ACC112 (cell line): ENCODE measurements around the gene GTF3C2.
"Not testable (repeated sequence)": the region's sequence is repeated elsewhere in the genome, so short reads cannot be mapped to it uniquely, and the experiment has no call there.

Experiments
- H2AFZ ChIP-seq: fragments of 200-600 bp; sonication (generic); one replicate; pipeline ENCODE4 v1.6.0; 2017; ENCODE audit warnings: antibody characterized with exemption, low read length; ENCODE audit not compliant: unreplicated experiment
- H3K27ac ChIP-seq: fragments of 200-600 bp; sonication (generic); 2 replicates; pipeline ENCODE4 v1.5.1; 2014; ENCODE audit warnings: low read depth, mild to moderate bottlenecking, antibody characterized with exemption, low read length, moderate library complexity
- H3K27me3 ChIP-seq: fragments of 200-600 bp; sonication (generic); 2 replicates; pipeline ENCODE4 v1.6.1; 2014; ENCODE audit warnings: mild to moderate bottlenecking, antibody characterized with exemption, low read length, moderate library complexity, mixed read lengths; ENCODE audit not compliant: insufficient read depth
- H3K36me3 ChIP-seq: fragments of 200-600 bp; sonication (generic); 2 replicates; pipeline ENCODE4 v1.6.1; 2016; ENCODE audit warnings: mild to moderate bottlenecking, antibody characterized with exemption, low read length, moderate library complexity, mixed read lengths; ENCODE audit not compliant: insufficient read depth
- H3K4me1 ChIP-seq: fragments of 200-600 bp; sonication (generic); one replicate; pipeline ENCODE4 v1.6.1; 2016; ENCODE audit warnings: low read length, mixed read lengths; ENCODE audit not compliant: insufficient read depth, unreplicated experiment, control insufficient read depth
- H3K4me3 ChIP-seq: fragments of 200-600 bp; sonication (generic); 2 replicates; pipeline ENCODE4 v1.5.1; 2014; ENCODE audit warnings: mild to moderate bottlenecking, low read depth, low read length
- H3K79me2 ChIP-seq: fragments of 200-600 bp; sonication (generic); one replicate; pipeline ENCODE4 v1.6.0; 2016; ENCODE audit warnings: low read length; ENCODE audit not compliant: control insufficient read depth, unreplicated experiment, insufficient read depth

GTF3C2 gene

DNA sequence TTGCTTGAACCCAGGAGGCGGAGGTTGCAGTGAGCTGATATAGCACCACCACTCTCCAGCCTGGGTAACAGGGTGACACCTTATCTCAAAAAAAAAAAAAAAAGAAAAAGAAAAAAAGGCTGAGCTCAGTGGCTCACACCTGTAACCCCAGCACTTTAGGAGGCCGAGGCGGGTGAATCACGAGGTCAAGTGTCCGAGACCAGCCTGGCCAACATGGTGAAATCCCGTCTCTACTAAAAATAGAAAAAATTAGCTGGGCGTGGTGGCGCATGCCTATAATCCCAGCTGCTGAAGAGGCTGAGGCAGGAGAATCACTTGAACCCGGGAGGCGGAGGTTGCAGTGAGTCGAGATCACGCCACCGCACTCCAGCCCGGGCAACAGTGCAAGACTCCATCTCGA, 36.7 kb downstream of the GTF3C2 start:
- H3K27me3 ChIP-seq, H3K4me3 ChIP-seq, H3K27ac ChIP-seq: not testable (repeated sequence)

DNA sequence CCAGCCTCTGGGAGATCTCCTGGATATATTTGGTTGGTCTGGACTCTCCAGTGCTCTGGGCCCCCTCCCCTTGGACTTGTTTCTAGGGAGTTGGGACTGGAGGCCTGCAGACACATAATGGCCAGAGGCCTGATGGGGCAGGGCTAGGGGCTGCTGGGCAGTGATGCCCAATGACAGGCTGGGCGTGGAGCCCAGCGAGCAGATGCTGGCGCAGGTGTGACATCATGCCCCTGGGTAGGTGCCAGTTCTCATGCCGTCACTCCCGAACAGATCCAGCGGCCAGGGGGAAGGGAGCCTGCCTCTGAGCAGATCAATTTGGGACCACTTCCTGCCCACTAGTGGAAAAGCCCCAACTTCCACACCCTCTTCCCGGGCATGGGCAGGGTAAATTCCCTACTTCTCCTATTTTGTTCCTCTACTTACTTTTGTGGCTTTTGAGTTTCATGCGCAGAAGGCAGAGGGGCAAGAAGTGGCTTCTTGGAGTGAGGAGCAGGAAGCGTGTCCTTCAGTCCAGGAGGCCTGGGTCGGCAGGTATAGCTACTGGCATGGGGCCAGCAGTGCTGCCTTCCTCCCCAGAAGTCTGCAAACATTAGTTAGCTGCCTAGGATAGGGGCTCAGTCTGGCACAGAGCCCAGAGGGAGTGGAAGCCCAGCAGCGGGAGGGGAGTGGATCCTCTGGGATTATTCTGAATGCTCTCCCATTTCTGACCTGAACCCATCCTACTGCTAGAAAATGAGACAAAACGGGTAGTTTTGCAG, 39.7 kb downstream of the GTF3C2 start:
- no peak overlapping the region for H3K27ac ChIP-seq
- no peak overlapping the region for H2AFZ ChIP-seq
- no peaks in the 10 kb centered on the region for H3K27me3 ChIP-seq
- no peaks in the 10 kb centered on the region for H3K36me3 ChIP-seq
- H3K4me3 ChIP-seq: no peak overlapping the region
- peaks cover 14% of the 10 kb centered on the region for H3K4me1 ChIP-seq
- peaks cover 13% of the 10 kb centered on the region for H3K79me2 ChIP-seq

More for the DNA sequence above, 36.7 kb downstream of the GTF3C2 start:
- not testable (repeated sequence) for H2AFZ ChIP-seq, H3K36me3 ChIP-seq
- Histone ChIP-seq H3K4me1 (peaks cover 18% of the 10 kb centered on the region), H3K79me2 (peaks cover 22% of the 10 kb centered on the region)

DNA sequence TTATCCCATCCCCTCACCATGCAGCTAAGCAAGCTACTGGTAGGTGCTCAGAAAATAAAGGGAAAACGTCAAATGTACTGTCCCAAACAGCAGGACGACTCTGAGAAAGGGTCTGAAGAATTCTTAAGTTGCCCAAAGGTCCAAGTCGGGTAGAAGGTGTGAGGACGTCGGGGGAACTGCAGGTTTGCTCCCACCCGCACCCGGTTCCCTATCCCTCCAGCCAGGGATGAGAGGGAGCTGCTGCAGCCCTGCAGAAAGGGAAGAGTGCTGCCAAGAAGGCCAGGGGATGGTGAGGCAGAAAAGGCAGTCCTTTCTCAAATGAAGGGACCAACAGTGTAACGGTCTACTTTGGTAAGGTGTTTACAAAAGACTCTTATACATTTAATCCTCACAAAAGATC, 41.4 kb downstream of the GTF3C2 start:
- no peaks in the 10 kb centered on the region for H3K27me3 ChIP-seq
- no peaks in the 10 kb centered on the region for H3K4me1 ChIP-seq
- H3K27ac ChIP-seq: no peak overlapping the region
- H3K79me2 ChIP-seq: peaks cover 7% of the 10 kb centered on the region
- H3K36me3 ChIP-seq: no peaks in the 10 kb centered on the region
- H2AFZ ChIP-seq: no peak overlapping the region
- no peak overlapping the region for H3K4me3 ChIP-seq

DNA sequence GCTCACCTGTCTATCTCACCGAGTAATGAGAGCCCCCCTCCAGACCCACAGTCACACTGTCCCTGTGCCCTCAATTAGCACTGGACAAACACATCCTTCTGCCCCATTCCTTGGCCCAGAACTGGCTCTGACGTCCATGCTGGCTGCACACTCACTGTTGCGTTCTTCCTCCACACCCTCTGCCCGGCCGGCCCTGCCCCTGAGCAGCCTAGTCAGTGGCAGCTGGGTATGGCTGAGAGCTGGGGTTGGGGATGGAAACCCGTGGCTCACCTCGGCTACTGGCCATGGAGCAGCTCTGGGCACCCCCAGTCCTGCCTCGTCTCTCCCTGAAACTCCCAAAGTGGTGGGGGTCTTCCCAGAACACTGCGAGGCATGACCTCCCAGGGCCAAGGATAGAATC, 41.9 kb downstream of the GTF3C2 start:
- Histone ChIP-seq H3K36me3 (peaks cover under 1% of the 10 kb centered on the region; the same call in 1 of the 2 replicates), H2AFZ (no peak overlapping the region), H3K4me1 (no peaks in the 10 kb centered on the region), H3K27me3 (no peaks in the 10 kb centered on the region), H3K27ac (no peak overlapping the region), H3K79me2 (peaks cover 7% of the 10 kb centered on the region), H3K4me3 (no peak overlapping the region)

DNA sequence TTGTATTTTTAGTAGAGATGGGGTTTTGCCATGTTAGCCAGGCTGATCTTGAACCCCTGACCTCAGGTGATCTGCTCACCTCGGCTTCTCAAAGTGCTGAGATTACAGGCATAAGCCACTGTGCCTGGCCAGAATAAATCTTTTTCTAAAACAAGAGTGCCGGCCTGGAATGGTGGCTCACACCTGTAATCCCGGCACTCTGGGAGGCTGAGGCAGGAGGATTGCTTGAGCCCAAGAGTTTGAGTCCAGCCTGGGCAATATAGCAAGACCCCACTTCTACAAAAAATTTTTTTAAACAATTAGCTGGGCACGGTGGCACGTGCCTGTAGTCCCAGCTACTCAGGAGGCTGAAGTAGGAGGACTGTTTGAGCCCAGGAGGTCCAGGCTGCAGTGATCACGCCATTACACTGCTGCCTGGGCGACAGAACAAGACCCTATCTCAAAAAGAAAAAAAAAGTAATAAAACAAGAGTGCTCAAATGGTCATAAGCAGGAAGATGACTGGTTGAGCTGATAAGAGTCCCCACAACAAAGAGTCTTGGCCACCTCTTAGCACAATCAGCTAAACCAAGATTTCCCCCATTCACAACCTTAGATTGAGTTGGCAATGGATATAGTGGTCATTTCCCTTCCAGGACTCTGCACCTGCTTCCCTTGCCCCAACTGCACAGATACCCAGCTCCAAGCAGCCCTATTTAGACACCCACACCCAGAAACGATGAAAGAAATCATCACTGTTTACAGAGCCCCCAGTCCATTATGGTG, 42.5 kb downstream of the GTF3C2 start:
- H3K27ac ChIP-seq: no peak overlapping the region
- H3K36me3 ChIP-seq: peaks cover 5% of the 10 kb centered on the region; the same call in 1 of the 2 replicates
- peaks cover 3% of the 10 kb centered on the region for H3K79me2 ChIP-seq
- H3K27me3 ChIP-seq: no peaks in the 10 kb centered on the region
- H2AFZ ChIP-seq: no peak overlapping the region
- H3K4me3 ChIP-seq: no peak overlapping the region
- no peaks in the 10 kb centered on the region for H3K4me1 ChIP-seq

DNA sequence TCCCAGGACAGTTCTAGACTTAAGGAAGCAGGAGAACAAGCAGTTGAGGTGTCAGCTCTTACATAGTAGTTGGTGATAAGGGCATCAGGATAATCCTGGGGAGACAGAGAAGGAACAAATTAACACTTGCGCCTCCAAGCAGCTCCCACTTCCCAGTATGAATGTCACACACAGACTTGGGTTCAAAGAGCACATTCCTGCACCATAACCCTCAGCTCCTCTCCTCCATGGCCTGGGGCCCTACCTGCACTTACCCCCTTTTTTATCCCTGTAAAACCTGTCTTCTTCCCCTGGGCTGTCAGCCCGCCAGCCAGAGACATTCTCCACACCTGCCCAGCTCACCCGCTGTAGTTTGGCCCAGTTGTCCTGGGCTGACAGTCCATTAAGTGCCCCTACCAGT, 44.4 kb downstream of the GTF3C2 start:
- Histone ChIP-seq H3K4me1 (no peaks in the 10 kb centered on the region), H3K27ac (no peak overlapping the region), H3K27me3 (peaks cover 17% of the 10 kb centered on the region), H3K4me3 (no peak overlapping the region), H2AFZ (no peak overlapping the region), H3K79me2 (no peaks in the 10 kb centered on the region), H3K36me3 (peaks cover 9% of the 10 kb centered on the region; the same call in 1 of the 2 replicates)

DNA sequence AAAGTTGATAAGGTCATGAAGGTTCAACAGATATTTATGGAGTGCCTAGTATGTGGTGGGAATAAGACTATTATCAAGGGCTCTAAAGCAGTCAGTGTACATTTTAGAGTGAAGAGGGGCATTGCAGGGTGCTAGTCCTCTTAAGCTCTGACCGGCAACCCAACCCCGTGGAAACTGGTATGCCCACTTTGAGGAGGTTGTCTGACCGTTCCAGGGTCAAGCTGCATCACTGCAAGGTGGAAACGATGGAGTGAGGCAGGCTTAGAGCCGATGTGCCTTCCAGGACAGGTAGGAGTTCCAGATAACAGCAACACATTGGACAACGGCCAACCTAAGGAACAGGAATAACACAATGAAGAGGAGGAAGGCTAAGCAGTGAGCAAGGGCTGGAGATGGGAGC, 46.9 kb downstream of the GTF3C2 start:
- H3K4me1 ChIP-seq: no peaks in the 10 kb centered on the region
- peaks cover 32% of the 10 kb centered on the region for H3K27me3 ChIP-seq
- H3K27ac ChIP-seq: no peak overlapping the region
- H2AFZ ChIP-seq: no peak overlapping the region
- no peaks in the 10 kb centered on the region for H3K79me2 ChIP-seq
- no peak overlapping the region for H3K4me3 ChIP-seq
- H3K36me3 ChIP-seq: peaks cover 9% of the 10 kb centered on the region; the same call in 1 of the 2 replicates

DNA sequence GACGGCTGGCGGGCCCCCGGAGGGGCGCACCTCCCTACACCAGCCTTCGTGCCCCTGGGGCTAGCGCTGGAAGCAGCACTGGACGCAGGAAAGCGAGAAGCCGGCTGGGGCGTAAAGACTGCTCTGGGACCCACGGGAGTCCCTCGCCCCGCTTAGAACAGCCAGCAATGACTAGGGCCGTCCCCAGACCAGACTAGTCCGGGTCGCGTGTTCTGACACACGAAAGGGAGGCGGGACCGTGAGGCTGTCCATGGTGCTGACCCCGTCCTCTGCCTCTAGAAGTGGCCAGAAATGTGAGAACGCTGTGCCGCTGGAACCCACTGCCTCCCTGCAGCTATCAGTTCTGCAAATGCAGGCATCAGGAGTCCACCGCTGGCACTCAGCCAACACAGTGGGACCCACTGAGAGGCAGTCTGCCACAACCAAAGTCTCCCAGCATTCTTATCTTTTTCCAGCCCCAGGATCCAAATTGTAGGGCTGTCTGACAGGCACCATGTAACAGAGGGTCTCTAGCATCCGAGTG, 48.1 kb downstream of the GTF3C2 start, which contains the start of gene UCN:
Gene UCN (minus strand): TSS at position 87 of the 523 bp plus-strand sequence. CDS start 550 bp downstream, outside the sequence.
- H3K27me3 ChIP-seq: peaks cover 35% of the 10 kb centered on the region
- peaks cover 9% of the 10 kb centered on the region; the same call in 1 of the 2 replicates for H3K36me3 ChIP-seq
- no peak within 1 kb of the TSS for H2AFZ ChIP-seq
- H3K79me2 ChIP-seq: no peaks in the 10 kb centered on the region
- no peak within 1 kb of the TSS for H3K4me3 ChIP-seq
- no peaks in the 10 kb centered on the region for H3K4me1 ChIP-seq
- no peak within 1 kb of the TSS for H3K27ac ChIP-seq

DNA sequence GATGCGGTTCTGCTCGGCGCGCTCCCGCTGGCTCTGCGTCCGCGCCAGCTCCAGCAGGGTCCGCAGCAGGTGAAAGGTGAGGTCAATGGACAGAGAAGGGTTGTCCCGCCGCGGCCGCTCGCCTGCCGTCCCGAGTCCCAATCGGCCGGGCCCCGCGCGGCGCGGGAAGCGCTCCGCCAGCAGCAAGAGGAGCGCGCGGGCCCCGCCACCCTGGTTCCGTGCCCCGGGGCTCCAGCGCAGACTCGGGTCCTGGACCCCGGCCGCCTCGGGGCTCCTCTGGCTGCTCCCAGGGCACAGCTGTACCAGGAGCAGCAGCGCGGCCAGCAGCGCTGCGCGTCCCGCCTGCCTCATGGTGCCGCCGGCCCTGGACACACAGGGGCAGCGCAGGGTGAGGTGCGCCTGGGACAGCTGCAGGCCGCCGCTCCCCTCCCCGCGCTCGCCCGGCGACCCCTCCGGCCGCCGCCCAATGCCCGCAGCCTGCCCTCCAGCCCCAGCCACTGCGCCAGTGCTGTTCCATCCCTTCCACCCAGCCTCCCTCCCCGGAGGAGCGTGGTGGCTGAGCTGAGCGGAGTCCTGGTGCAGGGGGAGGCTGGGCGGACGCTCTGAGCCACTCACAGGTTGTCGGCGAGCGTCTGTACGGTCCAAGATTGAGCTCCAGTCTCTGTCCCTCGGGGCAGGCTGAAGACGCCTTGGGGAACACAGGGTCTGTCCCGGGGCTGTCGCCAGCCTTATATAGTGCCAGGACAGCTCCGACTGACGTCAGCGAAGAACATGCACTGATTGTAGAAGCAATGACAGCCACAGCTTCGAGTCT, 48.8 kb downstream of the GTF3C2 start:
- peaks cover 9% of the 10 kb centered on the region; the same call in 1 of the 2 replicates for H3K36me3 ChIP-seq
- no peak overlapping the region for H3K4me3 ChIP-seq
- no peaks in the 10 kb centered on the region for H3K79me2 ChIP-seq
- peaks cover 4% of the 10 kb centered on the region for H3K4me1 ChIP-seq
- no peak overlapping the region for H2AFZ ChIP-seq
- peaks cover 35% of the 10 kb centered on the region for H3K27me3 ChIP-seq
- no peak overlapping the region for H3K27ac ChIP-seq

DNA sequence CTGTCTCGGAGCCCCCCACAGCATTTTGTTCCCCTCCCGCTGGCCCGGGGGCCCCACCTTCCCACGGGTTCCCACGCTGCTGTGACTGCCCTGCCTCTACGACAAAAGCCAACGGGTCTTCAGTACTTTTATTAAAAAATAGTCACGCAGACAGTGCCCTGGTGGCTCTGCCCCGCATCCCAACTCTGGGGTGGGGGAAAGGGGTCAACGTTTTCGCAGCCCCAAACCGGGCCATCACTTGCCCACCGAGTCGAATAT, 49.3 kb downstream of the GTF3C2 start:
- Histone ChIP-seq H3K27me3 (peaks cover 35% of the 10 kb centered on the region), H3K36me3 (peaks cover 9% of the 10 kb centered on the region; the same call in 1 of the 2 replicates), H3K79me2 (no peaks in the 10 kb centered on the region), H2AFZ (no peak overlapping the region), H3K4me1 (peaks cover 6% of the 10 kb centered on the region), H3K4me3 (no peak overlapping the region), H3K27ac (no peak overlapping the region)
